NCI-H446 treated with DMSO at 0.1 percent for 48 hours (cell line): ENCODE measurements around the gene NXT1.
A peak's percentile ranks its signal among the peaks of the same experiment; 100 is the strongest.

Experiments used
- DNase-seq: peaks from one replicate; lab custom pipeline; 2025; lab: John Stamatoyannopoulos, UW

NXT1 gene

DNA sequence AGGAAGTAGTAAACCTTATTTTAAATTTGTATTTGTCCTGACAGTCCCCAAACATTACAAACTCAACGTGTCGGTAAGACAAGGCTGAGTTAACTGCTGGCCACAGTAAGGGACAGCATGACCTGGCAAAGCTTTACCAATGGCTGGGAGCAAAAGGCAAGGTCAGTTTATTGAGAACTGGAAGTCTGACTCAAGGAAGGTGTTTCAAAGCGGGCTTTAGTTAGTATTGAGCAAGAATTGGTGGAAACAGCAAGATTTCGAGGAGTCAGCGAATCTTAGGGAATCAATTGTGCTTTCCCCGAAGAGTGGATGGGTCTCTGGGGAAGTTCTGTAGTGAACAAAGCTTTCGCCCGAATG, 10.5 kb downstream of the NXT1 start:
- no peak for DNase-seq

DNA sequence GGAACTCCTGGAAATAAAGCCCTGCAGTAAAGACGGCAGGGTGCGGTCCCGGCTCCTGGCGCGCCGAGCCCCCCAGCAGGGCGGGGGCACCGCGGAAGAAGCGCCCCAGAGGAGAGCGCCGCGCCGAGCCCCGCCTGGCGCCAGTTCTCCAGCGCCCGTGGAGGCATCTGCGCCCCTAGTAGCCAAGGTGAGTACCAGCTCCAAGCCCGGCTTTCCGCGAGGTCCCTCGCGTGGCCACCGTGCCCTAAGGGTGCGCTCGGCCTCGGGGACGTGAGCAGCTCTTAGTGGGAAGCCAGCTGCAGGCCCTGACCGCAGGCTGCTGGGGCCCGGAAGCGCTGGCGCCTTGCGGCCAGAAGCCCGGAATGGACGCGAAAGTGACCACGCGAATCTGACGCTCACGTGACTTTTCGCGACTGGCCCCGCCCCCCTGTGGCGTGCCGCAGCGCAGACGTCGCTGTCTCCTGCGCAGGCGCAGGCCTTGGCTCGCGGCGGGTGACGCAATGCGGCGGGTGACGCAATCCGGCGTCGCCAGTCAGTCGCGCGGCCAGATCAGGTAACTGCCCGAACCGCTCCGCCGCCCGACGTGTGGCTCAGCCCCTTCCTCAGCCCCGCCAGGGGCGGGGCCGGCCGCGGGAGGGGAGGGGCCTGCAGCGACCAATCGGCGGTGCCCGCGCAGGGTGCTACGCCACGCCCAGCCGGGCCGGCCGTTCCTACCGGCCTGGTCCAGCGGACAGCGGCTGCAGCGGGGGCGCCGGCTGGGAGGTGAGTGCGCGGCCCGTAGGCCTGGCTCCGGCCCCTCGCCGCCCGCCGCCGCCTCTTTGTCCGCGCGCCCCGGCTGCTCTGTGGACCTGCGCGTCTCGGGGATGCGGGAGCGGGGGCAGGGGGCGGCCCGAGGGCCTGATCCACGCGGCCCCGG, 11.1 kb downstream of the NXT1 start, which contains the start of gene GZF1:
Gene GZF1 (plus strand): TSS at position 707 of the 916 bp plus-strand sequence. CDS start 2,202 bp downstream, outside the sequence.
- DNase-seq, result peak; percentile 95

DNA sequence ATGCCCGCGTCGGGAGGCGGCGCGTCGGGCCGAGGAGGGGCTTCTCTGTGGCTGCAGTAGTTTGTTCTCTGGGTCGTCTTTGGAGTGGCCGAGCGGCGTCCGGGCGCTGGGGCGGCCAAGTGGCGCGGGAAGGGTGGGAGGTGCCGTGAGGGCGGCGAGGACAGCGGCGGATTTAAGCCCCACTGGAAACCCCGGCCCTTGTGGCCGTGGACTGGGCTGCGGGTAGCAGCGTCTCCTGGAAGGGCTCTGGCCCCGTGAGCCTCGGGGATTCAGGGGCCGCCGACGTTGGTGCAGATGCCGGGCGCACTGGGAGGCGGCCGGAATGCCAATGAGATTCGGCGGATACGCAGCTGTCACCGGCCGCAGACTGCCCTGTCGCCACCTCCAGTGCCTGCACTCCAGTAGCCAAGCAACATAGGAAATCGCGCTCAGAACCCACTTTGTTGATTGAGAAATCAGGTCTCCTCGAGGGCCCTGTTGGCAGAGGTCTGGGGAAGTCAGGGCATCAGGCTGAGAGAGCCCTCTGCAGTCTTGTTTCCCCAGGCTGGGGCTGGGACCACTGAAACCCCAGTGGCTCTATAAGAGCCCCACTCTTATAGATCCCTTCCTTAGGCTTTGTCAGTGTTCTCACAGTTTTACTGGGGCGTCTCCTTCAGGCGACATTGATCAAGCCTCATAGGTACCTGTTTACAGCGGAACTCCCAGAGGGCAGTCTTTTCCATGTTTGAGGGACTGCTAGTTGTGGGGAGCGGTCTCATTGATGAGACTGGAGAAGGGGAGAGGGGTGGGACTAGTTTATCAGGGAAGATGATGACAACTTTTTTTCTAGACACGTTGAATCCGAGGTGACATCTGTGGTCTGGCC, 12.0 kb downstream of the NXT1 start:
- no peak for DNase-seq

DNA sequence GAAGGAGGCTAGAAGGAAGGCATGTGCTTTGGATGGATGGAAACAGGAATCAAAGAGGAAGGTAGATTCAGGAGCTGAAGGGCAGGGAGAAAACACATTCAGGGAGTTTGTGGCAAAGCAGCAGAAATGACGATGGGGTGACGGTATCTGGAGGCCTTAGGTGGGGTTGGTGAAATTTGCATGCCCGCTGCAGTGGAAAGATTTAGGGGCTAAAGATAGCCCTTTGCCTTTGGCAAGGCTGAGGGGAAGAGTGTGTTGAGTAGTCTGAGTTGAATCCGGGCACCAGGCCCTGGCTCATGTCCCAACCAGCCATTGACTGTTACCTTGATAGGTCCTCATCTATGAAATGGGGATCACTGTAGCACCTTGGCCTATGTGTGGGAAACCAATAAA, 12.7 kb downstream of the NXT1 start:
- DNase-seq, result no peak

DNA sequence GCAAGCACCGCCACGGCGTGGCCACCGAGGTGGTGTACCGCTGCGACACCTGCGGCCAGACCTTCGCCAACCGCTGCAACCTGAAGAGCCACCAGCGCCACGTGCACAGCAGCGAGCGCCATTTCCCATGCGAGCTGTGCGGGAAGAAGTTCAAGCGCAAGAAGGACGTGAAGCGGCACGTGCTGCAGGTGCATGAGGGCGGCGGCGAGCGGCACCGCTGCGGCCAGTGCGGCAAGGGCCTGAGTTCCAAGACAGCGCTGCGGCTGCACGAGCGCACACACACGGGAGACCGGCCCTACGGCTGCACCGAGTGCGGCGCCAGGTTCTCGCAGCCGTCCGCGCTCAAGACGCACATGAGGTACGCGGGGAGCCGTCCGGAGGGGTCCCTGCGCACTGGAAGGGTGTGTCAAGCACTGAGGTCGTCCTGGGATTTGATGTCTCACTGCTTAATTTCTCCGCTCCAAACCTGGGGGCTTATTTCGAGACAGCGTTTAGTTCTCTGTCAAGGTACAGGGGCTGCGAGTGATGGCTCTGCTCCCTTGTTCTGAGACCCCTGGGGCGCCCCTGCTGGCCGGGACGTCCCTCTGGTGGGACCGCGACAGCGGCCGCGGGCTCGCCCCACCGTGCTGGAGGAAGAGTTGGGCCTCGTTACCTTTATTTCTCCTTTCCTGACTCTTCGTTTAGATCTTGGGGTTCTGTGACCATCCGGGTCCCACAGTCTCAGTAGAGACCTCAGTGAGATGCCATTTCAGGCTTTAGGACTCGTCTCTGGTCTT, 15.0 kb downstream of the NXT1 start:
- DNase-seq, result no peak

DNA sequence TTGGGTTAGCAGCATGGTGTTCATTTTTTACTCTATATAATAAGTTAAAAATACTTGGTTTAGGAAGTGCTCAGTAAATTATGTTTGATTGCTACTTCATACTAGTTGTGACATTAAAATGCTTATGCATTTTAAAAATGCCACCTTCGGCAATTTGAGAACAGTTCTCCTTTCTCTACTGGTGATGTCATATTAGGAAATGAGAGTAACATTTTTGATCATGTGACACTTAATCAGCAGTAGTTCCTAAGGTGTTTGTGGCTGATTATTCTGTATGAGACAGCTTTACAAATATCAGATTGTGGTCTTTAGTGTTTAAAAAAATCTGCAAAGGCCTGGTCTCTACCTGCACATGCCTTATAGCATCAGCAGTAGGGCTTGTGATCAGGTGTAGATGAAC, 15.8 kb downstream of the NXT1 start:
- DNase-seq, result no peak

DNA sequence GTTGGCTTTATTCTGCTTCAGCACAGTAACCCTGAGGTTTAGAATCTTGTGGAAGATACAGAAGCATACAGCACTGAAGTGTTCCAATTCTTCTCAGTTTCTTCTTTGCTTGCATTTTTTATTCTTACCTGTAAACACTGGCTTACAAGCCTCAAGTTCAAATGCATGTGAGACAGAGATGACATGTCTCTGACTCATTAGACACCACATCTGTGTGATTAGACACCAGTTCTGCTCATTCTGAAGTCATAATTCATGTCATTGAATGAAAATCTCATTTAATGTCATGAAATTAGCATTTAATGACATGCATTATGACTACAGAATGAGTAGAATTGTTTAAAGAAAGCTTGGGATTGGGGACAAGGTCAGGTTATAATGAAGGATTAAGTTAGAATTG, 17.2 kb downstream of the NXT1 start:
- DNase-seq, result no peak

DNA sequence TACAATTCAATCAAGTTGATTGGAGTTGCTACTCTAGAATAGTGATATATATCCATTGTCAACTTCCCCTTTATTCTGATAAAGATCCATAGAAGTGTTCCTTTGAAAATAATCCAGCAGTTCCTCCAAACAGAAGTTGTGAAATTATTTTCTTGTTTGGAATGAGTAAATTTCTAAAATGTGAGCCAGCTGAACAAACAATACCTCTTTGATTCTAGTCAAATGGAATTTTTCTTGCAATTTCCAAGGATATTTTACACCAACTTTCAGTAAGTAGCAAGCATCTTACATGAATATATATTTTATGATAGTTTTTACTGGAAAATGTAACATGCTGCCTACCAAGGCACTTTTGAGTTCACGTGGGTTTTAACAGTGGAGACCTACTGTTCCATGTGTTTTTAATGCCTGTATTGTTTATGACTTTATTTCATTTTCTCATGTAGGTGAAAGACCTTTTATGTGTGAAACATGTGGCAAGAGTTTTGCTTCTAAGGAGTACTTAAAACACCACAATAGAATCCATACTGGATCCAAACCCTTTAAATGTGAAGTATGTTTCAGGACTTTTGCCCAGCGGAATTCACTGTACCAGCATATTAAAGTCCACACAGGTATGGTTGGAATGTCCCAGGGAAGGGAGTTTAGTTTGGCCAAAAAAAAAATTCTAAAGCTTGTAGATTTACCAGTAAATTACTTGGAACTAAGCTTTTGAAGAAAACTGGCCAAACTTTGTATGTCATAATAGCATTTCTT, 17.9 kb downstream of the NXT1 start:
- no peak for DNase-seq

DNA sequence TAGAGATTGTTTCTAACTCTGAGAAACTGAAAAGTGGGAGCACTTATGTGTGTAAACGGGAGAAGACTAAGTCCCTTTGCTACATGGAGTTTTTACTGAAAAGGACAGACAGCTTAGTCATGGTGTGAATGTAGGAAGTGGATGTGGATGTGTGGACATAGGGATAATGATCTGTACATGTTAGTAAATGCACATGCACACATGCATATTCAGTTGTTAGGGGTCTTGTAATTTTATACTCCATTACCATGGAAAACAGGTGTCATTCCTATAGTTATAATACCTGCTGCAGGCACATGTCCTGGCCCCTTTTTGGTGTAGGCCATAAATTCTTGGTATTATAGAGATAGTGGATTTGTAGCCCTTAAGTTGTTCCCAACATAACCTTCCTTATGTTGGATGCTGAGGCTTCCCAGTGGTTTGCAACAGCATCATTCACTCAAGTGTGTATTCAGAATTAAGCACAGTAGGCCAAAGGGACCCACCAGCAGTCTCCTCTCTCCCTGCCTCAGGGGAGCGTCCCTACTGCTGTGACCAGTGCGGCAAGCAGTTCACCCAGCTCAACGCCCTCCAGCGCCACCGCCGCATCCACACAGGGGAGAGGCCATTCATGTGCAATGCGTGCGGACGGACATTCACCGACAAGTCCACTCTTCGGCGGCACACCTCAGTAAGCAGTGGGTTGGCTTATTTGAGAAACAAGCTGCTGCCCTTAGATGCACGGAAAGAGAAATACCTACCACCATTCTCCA, 18.7 kb downstream of the NXT1 start:
- DNase-seq, result no peak

DNA sequence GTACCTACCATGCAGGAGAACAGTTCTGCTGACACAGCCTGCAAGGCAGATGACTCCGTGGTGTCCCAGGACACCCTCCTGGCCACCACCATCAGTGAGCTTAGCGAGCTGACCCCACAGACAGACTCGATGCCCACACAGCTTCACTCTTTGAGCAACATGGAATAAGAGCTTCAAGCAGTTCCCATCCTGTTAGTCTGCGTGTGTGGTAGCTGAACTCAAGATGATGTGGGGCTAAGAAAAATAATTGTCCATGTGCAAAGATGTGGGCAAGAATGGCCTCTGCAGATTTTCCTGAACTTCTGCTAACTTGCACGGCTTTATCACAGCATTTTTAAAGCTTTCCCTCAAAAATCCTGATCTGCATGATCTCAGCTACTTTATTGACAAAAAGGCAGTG, 19.7 kb downstream of the NXT1 start:
- no peak for DNase-seq

DNA sequence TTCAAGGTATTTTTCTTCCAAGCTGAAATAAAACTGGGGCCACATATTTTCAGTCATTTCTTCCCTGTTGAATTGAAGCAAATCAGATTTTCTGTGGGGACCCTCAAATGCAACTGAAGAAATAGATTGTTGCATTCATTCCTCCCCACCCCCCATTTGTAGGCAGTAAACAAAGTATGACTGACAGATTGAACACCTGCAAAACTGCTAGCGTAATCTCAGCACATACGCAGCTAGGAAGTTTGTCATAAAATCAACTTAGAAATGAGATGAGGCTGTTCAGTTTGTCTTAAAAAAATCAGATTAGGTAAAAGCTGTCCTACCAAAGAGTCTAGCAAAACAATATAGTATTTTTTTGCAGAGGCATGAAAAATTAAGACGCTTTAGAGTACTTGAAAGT, 20.3 kb downstream of the NXT1 start:
- no peak for DNase-seq

DNA sequence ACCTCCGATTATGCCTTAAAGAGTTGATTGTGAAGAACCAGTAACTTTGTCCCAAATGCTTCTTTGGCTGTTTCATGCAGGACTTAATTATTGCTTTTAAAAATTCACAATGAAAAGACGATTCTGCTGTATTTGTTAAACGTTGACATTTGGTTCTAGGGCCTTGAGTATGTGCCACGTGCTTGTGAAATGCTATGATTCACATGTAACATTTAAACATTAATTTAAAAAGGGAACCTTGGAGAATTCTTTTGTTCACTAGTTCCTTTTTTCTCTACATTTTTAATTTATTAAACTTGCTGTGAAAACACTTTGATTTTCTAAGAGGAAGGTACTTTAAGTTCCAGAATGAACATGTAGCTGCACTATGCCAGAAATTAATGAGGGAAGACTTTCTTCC, 20.9 kb downstream of the NXT1 start:
- DNase-seq, result no peak

DNA sequence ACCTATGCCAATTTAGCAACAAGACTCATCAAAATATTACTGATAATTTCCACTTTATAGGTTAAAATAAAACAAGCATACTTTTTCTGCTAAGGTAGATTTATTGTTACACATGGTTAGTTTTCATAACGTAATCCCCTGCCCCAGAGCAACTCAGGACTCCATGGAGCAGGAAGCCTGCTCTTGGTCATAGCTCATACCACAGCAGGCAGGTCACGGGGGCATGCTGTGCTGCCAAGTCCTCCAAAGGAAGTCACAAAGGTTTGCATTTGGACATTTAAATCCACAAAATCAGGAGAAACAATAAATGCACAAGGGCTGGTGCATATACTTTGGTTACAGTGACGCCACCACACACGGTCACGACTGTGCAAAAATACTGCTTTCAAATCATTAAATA, 23.9 kb downstream of the NXT1 start:
- no peak for DNase-seq

DNA sequence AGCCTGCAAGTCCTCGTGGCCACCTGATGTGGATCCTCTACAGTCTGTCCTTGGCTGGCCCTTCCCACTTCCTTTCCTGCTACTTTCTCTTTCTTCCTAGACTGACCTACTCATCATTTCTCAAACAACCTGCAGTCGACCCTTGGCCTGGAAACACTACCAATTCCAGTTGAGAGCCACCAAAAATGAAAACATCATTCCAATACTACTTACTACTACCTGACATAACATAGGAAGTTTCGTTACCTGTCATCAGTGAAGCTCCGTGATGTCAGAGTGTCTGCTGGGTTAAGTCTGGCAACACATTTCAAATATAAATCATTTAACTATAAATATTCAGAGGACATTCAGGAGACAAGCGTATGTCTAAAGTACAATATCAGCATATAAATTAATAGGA, 25.2 kb downstream of the NXT1 start:
- no peak for DNase-seq

DNA sequence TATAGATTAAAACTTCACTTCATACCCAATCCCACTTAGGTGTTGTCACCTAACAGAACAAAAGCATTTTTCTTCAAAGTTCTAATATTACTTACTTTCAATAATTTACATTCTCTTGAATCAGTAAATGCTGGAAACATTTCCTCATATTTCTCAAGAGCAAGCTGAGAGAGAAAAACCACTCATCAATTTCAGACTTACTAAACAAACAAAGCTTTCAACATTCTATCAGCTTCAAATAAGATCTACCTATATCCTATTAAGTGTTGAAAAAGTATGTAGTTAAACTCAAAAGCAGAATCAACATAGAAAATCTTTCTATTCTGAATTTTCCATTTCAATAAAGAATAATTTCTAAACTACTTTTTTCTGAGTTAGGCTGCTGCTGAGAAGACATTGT, 29.2 kb downstream of the NXT1 start:
- no peak for DNase-seq

DNA sequence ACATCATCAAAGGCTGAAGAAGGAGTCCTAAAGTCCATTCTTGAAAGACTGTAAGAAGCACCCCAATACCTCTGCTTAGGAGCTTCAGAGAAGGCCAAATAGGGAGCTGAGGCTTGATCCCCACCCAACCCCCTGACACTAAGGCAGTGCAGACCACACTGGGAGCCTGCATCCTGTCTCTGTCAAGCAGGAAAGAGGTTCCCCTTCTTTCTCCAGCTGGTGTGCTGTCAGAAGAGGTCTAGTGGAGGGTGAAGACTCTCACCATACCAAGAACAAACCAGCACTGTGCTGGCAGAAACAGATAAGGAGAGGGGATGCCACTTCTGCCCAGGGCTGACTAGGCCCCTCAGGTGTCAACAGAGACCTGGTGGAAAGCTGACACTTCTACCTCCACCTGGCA, 31.3 kb downstream of the NXT1 start:
- DNase-seq, result no peak

DNA sequence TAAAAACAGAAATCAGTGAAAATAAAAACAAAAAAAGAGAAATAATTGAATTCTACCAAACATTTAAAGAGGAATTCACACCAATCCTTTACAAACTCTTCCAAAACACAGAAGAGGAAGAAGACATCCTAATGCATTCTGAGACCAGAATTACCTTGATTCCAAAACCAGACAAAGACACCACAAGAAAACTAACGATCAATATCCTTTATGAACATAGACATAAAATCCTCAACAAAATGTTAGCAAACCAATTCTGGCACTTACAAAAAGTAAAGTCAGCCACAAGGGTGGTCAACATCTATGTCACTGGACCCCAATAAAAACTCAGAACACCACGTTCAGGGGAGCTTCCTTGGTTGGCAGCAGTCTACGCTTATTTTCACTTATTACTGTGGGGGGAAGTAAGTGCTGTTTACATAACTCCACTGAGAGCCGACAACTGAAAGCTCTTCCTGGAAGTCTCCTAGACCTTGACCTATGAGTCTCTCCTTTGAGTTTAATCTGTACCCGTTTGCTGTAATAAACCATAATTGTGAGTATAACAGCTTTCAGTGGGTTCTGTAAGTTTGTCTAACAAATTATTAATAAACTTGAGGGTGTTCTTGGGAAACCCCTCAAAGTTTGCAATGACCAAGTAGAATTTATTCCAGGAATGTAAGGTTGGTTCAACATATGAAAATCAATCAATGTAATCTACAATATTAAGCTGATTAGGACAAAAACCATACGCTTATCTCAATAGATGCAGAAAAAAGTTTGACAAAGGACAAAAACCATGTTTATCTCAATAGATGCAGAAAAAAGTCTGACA, 35.9 kb downstream of the NXT1 start:
- no peak for DNase-seq

DNA sequence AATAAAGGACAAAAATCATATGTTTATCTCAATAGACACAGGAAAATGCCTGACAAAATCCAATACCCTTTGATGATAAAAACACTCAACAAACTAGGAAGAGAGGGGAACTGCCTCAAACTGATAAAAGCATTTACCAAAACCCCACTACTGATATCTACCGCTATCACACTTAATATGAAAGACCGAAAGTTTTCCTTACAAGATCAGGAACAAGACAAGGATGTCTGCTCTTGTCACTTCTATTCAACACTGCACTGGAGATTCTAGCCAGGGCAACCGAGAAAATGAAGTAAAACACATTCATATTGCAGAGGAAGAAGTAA, 36.5 kb downstream of the NXT1 start:
- DNase-seq, result no peak

DNA sequence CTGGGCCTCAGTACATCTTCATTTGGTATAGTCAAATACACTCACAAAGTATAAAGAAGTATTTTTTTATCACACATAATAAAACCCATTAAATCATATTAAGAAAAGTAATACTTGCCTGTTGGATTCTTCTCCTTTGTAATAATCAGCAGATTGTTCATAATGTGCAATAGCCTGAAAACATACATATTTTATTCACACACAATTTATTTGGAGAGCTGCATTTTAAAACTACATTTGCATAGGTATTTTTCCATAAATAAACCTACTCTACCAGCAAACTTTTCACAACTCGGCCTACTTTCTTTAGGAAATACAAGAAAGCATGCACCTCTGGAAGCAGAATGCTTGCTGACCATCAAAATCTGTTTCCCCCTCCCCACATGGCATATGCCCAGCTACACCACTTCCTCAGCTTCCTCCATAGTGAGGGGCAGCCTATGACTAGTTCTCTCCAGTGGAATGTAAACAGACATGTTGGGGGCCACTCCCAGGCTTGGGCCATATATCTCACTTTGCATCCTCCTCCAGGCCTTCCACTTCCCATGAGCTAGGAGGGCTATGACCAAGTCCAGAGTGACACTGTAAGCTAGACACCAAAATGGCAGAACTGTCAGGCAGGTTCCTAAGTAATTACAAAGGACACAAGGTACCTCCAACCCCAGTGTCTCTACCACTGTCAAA, 39.6 kb downstream of the NXT1 start:
- DNase-seq, result no peak
